IMR-90 (cell line): ENCODE results near the gene ITPR2. TPM values are rescaled to one million over a fixed set of nuclear protein-coding genes. Genes with fewer than 3 reads are reported as not detected.

Experiments
- ATAC-seq: fragments of 200-7000 bp; cut with Tn5 transposase; 2 replicates; pipeline ENCODE4 v1.9.1; 2020; ENCODE audit warnings: low read depth, mild to moderate bottlenecking, moderate library complexity
- BruUV-seq: library from RNA; stranded (reverse); fragments of 400-500 nt; replicated peaks from 2 replicates; lab custom pipeline; 2021; lab: Mats Ljungman, UMichigan
- CTCF ChIA-PET: fragments of 300-600 bp; formaldehyde crosslinking; extraction: SDS; loops from one replicate; lab custom pipeline; 2021; ENCODE audit warnings: antibody characterized with exemption; lab: Yijun Ruan, JAX
- POLR2A ChIA-PET: fragments of 300-600 bp; sonication (Branson Sonifier 250); formaldehyde crosslinking; loops from one replicate; lab custom pipeline; 2022; ENCODE audit warnings: antibody characterized with exemption; ENCODE audit not compliant: unreplicated experiment; lab: Charles Lee
- DNase-seq: peaks from one replicate; pipeline ENCODE4 v3.0.0; 2013
- H2AFZ ChIP-seq: replicated peaks from 2 replicates; pipeline ENCODE3; 2013; ENCODE audit warnings: low read length, mild to moderate bottlenecking; ENCODE audit not compliant: poor library complexity
- H2AK5ac ChIP-seq: 2 replicates; pipeline ENCODE4 v1.6.1; 2013; ENCODE audit warnings: low read depth, low read length, inconsistent platforms
- H2AK9ac ChIP-seq: replicated peaks from 2 replicates; pipeline ENCODE3; 2013; ENCODE audit warnings: mild to moderate bottlenecking, low read depth, low read length, moderate library complexity; ENCODE audit not compliant: poor library complexity
- H2BK120ac ChIP-seq: 2 replicates; pipeline ENCODE4 v1.6.1; 2013; ENCODE audit warnings: low read depth, low read length, inconsistent platforms
- H2BK15ac ChIP-seq: 3 replicates; pipeline ENCODE4 v1.6.1; 2013; ENCODE audit warnings: low read depth, low read length, inconsistent platforms
- H2BK20ac ChIP-seq: 2 replicates; pipeline ENCODE4 v1.6.1; 2013; ENCODE audit warnings: low read depth, mild to moderate bottlenecking, inconsistent platforms, low read length, moderate library complexity
- H2BK5ac ChIP-seq: 2 replicates; pipeline ENCODE4 v1.6.1; 2013; ENCODE audit warnings: mild to moderate bottlenecking, low read depth, low read length, inconsistent platforms; ENCODE audit not compliant: poor library complexity, severe bottlenecking
- H3K14ac ChIP-seq: replicated peaks from 2 replicates; pipeline ENCODE4 v1.6.1; 2013; ENCODE audit warnings: low read depth, low read length, inconsistent platforms
- H3K18ac ChIP-seq: 2 replicates; pipeline ENCODE4 v1.6.1; 2013; ENCODE audit warnings: low read depth, low read length, control low read depth
- H3K23ac ChIP-seq: 2 replicates; pipeline ENCODE4 v1.6.1; 2013; ENCODE audit warnings: low read depth, low read length, inconsistent platforms
- H3K27ac ChIP-seq: 2 replicates; pipeline ENCODE4 v1.5.1; 2013; ENCODE audit warnings: mild to moderate bottlenecking, control low read depth, low read length; ENCODE audit not compliant: insufficient read depth
- H3K27me3 ChIP-seq: 2 replicates; pipeline ENCODE4 v1.6.1; 2013; ENCODE audit warnings: low read length; ENCODE audit not compliant: control insufficient read depth, insufficient read depth
- H3K36me3 ChIP-seq: 2 replicates; pipeline ENCODE4 v1.6.1; 2013; ENCODE audit warnings: low read length, mixed read lengths; ENCODE audit not compliant: control insufficient read depth, insufficient read depth
- H3K4ac ChIP-seq: 2 replicates; pipeline ENCODE4 v1.6.1; 2013; ENCODE audit warnings: low read depth, low read length, inconsistent platforms
- H3K4me1 ChIP-seq: 2 replicates; pipeline ENCODE4 v1.6.1; 2013; ENCODE audit warnings: low read length, mixed read lengths; ENCODE audit not compliant: control insufficient read depth, insufficient read depth
- H3K4me2 ChIP-seq: 2 replicates; pipeline ENCODE4 v1.6.1; 2013; ENCODE audit warnings: low read depth, mild to moderate bottlenecking, control low read depth, low read length, moderate library complexity
- H3K4me3 ChIP-seq: 2 replicates; pipeline ENCODE4 v1.5.1; 2013; ENCODE audit warnings: low read depth, mild to moderate bottlenecking, control low read depth, low read length, moderate library complexity; ENCODE audit not compliant: insufficient read depth
- H3K56ac ChIP-seq: 2 replicates; pipeline ENCODE4 v1.6.1; 2013; ENCODE audit warnings: low read length, inconsistent platforms; ENCODE audit not compliant: insufficient read depth; ENCODE audit errors: extremely low read depth
- H3K79me1 ChIP-seq, 2 experiments: 2 replicates each; pipeline ENCODE4 v1.6.1; 2013; ENCODE audit warnings: low read length in 2 of 2, inconsistent platforms in 1 of 2, low read depth in 1 of 2
- H3K9ac ChIP-seq: 2 replicates; pipeline ENCODE4 v1.6.1; 2013; ENCODE audit warnings: low read depth, low read length, control low read depth
- H3K9me1 ChIP-seq: 2 replicates; pipeline ENCODE4 v1.6.1; 2013; ENCODE audit warnings: low read length, inconsistent platforms; ENCODE audit not compliant: insufficient read depth
- H3K9me3 ChIP-seq: 2 replicates; pipeline ENCODE4 v1.6.1; 2013; ENCODE audit warnings: low read length; ENCODE audit not compliant: control insufficient read depth, insufficient read depth
- H4K20me1 ChIP-seq: 2 replicates; pipeline ENCODE4 v1.6.1; 2013; ENCODE audit warnings: low read length, inconsistent platforms; ENCODE audit not compliant: insufficient read depth
- H4K5ac ChIP-seq: 2 replicates; pipeline ENCODE4 v1.6.1; 2013; ENCODE audit warnings: mild to moderate bottlenecking, low read depth, low read length, control low read depth
- H4K8ac ChIP-seq, 2 experiments: 2 replicates each; pipeline ENCODE4 v1.6.1; 2013; ENCODE audit warnings: low read depth in 2 of 2, low read length in 2 of 2, control low read depth in 1 of 2, inconsistent platforms in 1 of 2
- H4K91ac ChIP-seq: 2 replicates; pipeline ENCODE4 v1.6.1; 2013; ENCODE audit warnings: low read depth, low read length, inconsistent platforms; ENCODE audit not compliant: insufficient read depth
- BHLHE40 ChIP-seq: fragments of 150-350 bp; IDR thresholded peaks from 2 replicates; pipeline ENCODE4 v1.6.1; 2016; ENCODE audit warnings: mild to moderate bottlenecking, low read depth, low read length
- CEBPB ChIP-seq: IDR thresholded peaks from 2 replicates; pipeline ENCODE4 v1.6.1; 2012; ENCODE audit warnings: low read depth, low read length, improper control_type of control experiment
- CHD1 ChIP-seq: IDR thresholded peaks from 2 replicates; pipeline ENCODE4 v1.6.1; 2012; ENCODE audit warnings: low read depth, low read length, improper control_type of control experiment
- CTCF ChIP-seq: conservative IDR thresholded peaks from 2 replicates; pipeline ENCODE4 v1.5.1; 2012; ENCODE audit warnings: mild to moderate bottlenecking, low read depth, low read length, improper control_type of control experiment
- ELK1 ChIP-seq: fragments of 150-350 bp; IDR thresholded peaks from 2 replicates; pipeline ENCODE4 v1.6.1; 2016; ENCODE audit warnings: low read depth, mild to moderate bottlenecking, low read length, moderate library complexity, borderline replicate concordance
- FOS ChIP-seq: fragments of 150-350 bp; IDR thresholded peaks from 2 replicates; pipeline ENCODE4 v1.6.1; 2016; ENCODE audit warnings: low read depth, low read length
- MAFK ChIP-seq: IDR thresholded peaks from 2 replicates; pipeline ENCODE4 v1.6.1; 2012; ENCODE audit warnings: low read depth, low read length, improper control_type of control experiment
- MAZ ChIP-seq: IDR thresholded peaks from 2 replicates; pipeline ENCODE4 v1.6.1; 2012; ENCODE audit warnings: low read depth, mild to moderate bottlenecking, low read length, improper control_type of control experiment, moderate library complexity, borderline replicate concordance
- MXI1 ChIP-seq: IDR thresholded peaks from 2 replicates; pipeline ENCODE4 v1.6.1; 2012; ENCODE audit warnings: low read depth, mild to moderate bottlenecking, low read length, moderate library complexity, borderline replicate concordance
- NFE2L2 ChIP-seq: fragments of 150-350 bp; IDR thresholded peaks from 2 replicates; pipeline ENCODE4 v1.6.1; 2016; ENCODE audit warnings: low read depth, mild to moderate bottlenecking, low read length
- POLR2A ChIP-seq: IDR thresholded peaks from 2 replicates; pipeline ENCODE4 v1.6.1; 2012; ENCODE audit warnings: mild to moderate bottlenecking, low read depth, low read length
- RAD21 ChIP-seq: IDR thresholded peaks from 2 replicates; pipeline ENCODE4 v1.6.1; 2012; ENCODE audit warnings: low read length, improper control_type of control experiment
- RCOR1 ChIP-seq: IDR thresholded peaks from 2 replicates; pipeline ENCODE4 v1.6.1; 2012; ENCODE audit warnings: mild to moderate bottlenecking, low read length, improper control_type of control experiment; ENCODE audit not compliant: insufficient replicate concordance
- RFX5 ChIP-seq: IDR thresholded peaks from 2 replicates; pipeline ENCODE4 v1.8.0; 2012; ENCODE audit warnings: low read depth, mild to moderate bottlenecking, low read length, moderate library complexity
- SMC3 ChIP-seq: fragments of 150-350 bp; IDR thresholded peaks from 2 replicates; pipeline ENCODE4 v1.6.1; 2016; ENCODE audit warnings: low read depth, mild to moderate bottlenecking, antibody characterized with exemption, low read length, moderate library complexity
- USF2 ChIP-seq: fragments of 150-350 bp; IDR thresholded peaks from 2 replicates; pipeline ENCODE4 v1.6.1; 2017; ENCODE audit warnings: mild to moderate bottlenecking, antibody characterized with exemption, low read length, low read depth
- WGBS, 2 experiments: methylation state at CpG; one replicate each; pipeline versions ENCODE4 v1.1.5 to v1.1.7; 2013; ENCODE audit warnings: missing lambda C conversion rate in 2 of 2; ENCODE audit not compliant: insufficient read length in 1 of 2; ENCODE audit errors: extremely low coverage in 2 of 2; 5-methylcytosine and 5-hydroxymethylcytosine counted together
- dilution Hi-C: fragments of 300-500 bp; cut with HindIII; formaldehyde crosslinking; loops from one replicate; pipeline ENCODE4 v1.14.3; 2018; ENCODE audit warnings: low sequenced_read_pairs; ENCODE audit not compliant: unreplicated experiment
- in situ Hi-C: fragments of 300-500 bp; cut with MboI; formaldehyde crosslinking; loops from 3 replicates; pipeline ENCODE4 v1.14.3; 2019; ENCODE audit warnings: low sequenced_read_pairs, inconsistent platforms, mixed read lengths
- intact Hi-C: fragments of 100-400 bp; cut with micrococcal nuclease; formaldehyde crosslinking; loops from 2 replicates; pipeline ENCODE4 v1.10.0; 2022
- polyA plus RNA-seq, 3 experiments: library from polyadenylated mRNA; depleted of rRNA; stranded (reverse); fragments of >200 nt; gene quantifications; 2 replicates each; pipeline ENCODE4 v1.2.3, GENCODE V29; 2012; ENCODE audit warnings: low replicate concordance in 1 of 3
- total RNA-seq: library from RNA; depleted of rRNA; stranded (reverse); fragments of >200 nt; gene quantifications from 2 replicates; pipeline ENCODE4 v1.2.3, GENCODE V29; 2012

ITPR2 gene
- total and polyA plus RNA-seq, 2 of the 4 experiments (the other 2 are of a cell fraction): 1.2 to 9.0 TPM

- intact Hi-C loops: no loop called here
- Histone ChIP-seq H3K18ac (no peak overlapping the region), H4K5ac (no peak overlapping the region), H2AFZ (no peak overlapping the region), H2AK5ac (no peak overlapping the region), H4K8ac (no peak overlapping the region), H3K23ac (no peak overlapping the region), H3K9me1 (no peaks in the 10 kb centered on the region), H3K27ac (no peak overlapping the region), H2BK120ac (no peak overlapping the region), H3K4me1 (no peaks in the 10 kb centered on the region), H3K36me3 (no peaks in the 10 kb centered on the region), H3K4me3 (no peak overlapping the region), H3K79me1 (no peaks in the 10 kb centered on the region), H2AK9ac (no peak overlapping the region), H3K4ac (no peak overlapping the region), H3K27me3 (no peaks in the 10 kb centered on the region), H3K9ac (no peak overlapping the region), H3K9me3 (peaks cover 3% of the 10 kb centered on the region), H2BK15ac (no peak overlapping the region), H2BK5ac (no peak overlapping the region), H4K20me1 (no peaks in the 10 kb centered on the region), H2BK20ac (no peak overlapping the region), H4K91ac (no peak overlapping the region), H3K4me2 (no peak overlapping the region), H3K56ac (no peak overlapping the region), H3K14ac (no peak overlapping the region)
- DNase-seq (no peak), ATAC-seq (no peak)
- in situ Hi-C loops: no loop called here
- CTCF ChIA-PET: no interaction called here
- dilution Hi-C loops: no loop called here
- no CpG with 5 or more reads among the region's 1 CpG for WGBS, 2 experiments
- POLR2A ChIA-PET: no interaction called here
- TF ChIP-seq RCOR1 (no peak), ELK1 (no peak), SMC3 (no peak), POLR2A (no peak), RFX5 (no peak), MAFK (no peak), USF2 (no peak), RAD21 (no peak), CEBPB (no peak), CTCF (no peak), MXI1 (no peak), BHLHE40 (no peak), MAZ (no peak), CHD1 (no peak), FOS (no peak), NFE2L2 (no peak)
- no TSS peak for BruUV-seq
Measured at GRCh38 chr12:26530461-26530860, 302.5 kb downstream of the ITPR2 start.
